Keratinocyte (primary cell): Measurements from ENCODE around the gene TSEN34.

Experiments
- EZH2 ChIP-seq: IDR thresholded peaks from one replicate; pipeline ENCODE4 v1.6.1; 2012; ENCODE audit warnings: inconsistent platforms, mild to moderate bottlenecking, low read length, moderate library complexity
- TF ChIP-seq, protein P1 (sequence below), 3 experiments: IDR thresholded peaks in 1 of 3; conservative IDR thresholded peaks in 1 of 3; optimal IDR thresholded peaks in 1 of 3; 2 replicates in 2 of 3; 3 replicates in 1 of 3; pipeline versions ENCODE3 to v1.5.1; 2011; ENCODE audit warnings: low read length in 3 of 3, mild to moderate bottlenecking in 3 of 3, moderate library complexity in 2 of 3, control low read depth in 1 of 3, inconsistent platforms in 1 of 3; ENCODE audit not compliant: insufficient read depth in 2 of 3; ENCODE audit errors: extremely low read depth in 1 of 3

DNA sequence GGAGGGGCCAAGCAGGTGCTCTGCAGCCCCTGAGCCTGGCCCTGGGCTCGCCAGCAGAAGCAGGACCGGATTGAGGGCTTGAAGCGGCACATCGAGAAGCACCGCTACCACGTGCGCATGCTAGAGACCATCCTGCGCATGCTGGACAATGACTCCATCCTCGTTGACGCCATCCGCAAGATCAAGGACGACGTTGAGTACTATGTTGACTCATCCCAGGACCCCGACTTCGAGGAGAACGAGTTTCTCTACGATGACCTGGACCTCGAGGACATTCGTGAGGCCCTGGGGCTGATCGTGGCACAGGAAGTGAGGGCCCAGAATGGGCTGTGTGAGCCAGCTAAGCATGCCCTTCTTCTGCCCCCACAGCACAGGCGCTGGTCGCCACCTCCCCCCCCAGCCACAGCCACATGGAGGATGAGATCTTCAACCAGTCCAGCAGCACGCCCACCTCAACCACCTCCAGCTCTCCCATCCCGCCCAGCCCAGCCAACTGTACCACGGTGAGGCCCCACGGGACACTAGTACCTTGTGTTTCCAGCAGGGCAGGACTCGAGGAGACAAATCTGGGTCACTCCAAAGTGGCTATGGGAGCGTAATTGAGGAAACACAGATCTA, 45.5 kb upstream of the TSEN34 start:
- TF ChIP-seq, protein P1, sequence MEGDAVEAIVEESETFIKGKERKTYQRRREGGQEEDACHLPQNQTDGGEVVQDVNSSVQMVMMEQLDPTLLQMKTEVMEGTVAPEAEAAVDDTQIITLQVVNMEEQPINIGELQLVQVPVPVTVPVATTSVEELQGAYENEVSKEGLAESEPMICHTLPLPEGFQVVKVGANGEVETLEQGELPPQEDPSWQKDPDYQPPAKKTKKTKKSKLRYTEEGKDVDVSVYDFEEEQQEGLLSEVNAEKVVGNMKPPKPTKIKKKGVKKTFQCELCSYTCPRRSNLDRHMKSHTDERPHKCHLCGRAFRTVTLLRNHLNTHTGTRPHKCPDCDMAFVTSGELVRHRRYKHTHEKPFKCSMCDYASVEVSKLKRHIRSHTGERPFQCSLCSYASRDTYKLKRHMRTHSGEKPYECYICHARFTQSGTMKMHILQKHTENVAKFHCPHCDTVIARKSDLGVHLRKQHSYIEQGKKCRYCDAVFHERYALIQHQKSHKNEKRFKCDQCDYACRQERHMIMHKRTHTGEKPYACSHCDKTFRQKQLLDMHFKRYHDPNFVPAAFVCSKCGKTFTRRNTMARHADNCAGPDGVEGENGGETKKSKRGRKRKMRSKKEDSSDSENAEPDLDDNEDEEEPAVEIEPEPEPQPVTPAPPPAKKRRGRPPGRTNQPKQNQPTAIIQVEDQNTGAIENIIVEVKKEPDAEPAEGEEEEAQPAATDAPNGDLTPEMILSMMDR (optimal IDR thresholded peaks at IDR 0.05 in 1 of 3, IDR thresholded peaks at IDR 0.05 in 1 of 3, conservative IDR thresholded peaks at IDR 0.05 in 1 of 3; ENCODE audit: extremely low read depth in 1 of 3, insufficient read depth in 2 of 3, low read length in 3 of 3) = no peak
- TF ChIP-seq EZH2 = no peak
